Stimulated activated naive CD4-positive, alpha-beta T cell treated with Interleukin-2 at 50 U/mL for 16 hours (primary cell): Measurements from ENCODE around the gene LRIG3.
"Not testable (repeated sequence)": the region's sequence is repeated elsewhere in the genome, so short reads cannot be mapped to it uniquely, and the experiment has no call there.

Experiments
- DNase-seq: peaks from one replicate; lab custom pipeline; 2025; lab: John Stamatoyannopoulos, UW

The LRIG3 gene, protein sequence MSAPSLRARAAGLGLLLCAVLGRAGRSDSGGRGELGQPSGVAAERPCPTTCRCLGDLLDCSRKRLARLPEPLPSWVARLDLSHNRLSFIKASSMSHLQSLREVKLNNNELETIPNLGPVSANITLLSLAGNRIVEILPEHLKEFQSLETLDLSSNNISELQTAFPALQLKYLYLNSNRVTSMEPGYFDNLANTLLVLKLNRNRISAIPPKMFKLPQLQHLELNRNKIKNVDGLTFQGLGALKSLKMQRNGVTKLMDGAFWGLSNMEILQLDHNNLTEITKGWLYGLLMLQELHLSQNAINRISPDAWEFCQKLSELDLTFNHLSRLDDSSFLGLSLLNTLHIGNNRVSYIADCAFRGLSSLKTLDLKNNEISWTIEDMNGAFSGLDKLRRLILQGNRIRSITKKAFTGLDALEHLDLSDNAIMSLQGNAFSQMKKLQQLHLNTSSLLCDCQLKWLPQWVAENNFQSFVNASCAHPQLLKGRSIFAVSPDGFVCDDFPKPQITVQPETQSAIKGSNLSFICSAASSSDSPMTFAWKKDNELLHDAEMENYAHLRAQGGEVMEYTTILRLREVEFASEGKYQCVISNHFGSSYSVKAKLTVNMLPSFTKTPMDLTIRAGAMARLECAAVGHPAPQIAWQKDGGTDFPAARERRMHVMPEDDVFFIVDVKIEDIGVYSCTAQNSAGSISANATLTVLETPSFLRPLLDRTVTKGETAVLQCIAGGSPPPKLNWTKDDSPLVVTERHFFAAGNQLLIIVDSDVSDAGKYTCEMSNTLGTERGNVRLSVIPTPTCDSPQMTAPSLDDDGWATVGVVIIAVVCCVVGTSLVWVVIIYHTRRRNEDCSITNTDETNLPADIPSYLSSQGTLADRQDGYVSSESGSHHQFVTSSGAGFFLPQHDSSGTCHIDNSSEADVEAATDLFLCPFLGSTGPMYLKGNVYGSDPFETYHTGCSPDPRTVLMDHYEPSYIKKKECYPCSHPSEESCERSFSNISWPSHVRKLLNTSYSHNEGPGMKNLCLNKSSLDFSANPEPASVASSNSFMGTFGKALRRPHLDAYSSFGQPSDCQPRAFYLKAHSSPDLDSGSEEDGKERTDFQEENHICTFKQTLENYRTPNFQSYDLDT

DNA sequence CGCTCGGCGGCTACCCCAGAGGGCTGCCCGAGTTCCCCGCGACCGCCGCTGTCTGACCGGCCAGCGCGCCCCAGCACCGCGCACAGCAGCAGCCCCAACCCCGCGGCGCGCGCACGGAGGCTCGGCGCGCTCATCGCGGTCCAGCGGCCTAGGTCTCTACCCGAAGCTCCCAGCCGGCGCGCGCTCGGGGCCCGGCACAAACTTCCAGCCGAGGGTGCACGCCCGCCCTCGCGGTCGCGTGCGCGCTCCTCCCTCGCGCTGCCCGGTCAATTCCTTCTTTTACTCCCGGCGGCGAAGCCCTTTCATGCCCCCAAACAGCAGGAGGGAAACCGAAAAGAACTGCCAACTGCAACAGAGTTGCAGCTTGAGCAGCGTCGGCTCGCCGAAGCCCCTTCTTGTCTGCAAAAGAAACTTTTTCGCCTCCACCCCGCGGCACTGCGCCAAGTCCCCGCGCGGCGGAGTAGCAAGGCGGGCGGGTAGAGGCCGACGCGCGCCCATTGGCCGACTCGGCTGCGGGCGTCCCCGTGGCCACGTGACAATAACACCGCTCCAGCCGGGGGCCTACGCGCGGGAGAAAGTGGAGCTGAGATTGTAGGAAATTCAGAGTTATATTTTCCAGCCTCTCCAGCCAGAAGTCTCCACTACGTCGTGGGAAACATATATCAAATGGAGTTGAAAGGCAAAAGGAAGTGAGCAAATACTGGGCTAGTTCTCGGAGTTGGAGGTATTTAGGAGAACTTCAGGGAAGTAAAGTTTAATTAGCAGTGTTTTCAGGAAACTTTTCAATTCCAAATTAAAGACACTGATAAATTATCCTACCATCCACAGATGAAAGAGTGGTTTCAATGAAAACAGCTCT is at the start of gene LRIG3:
LRIG3 (minus strand) TSS at position 403 of the 859 bp plus-strand sequence; CDS start at position 134, 269 bp downstream.
- no peak for DNase-seq

DNA sequence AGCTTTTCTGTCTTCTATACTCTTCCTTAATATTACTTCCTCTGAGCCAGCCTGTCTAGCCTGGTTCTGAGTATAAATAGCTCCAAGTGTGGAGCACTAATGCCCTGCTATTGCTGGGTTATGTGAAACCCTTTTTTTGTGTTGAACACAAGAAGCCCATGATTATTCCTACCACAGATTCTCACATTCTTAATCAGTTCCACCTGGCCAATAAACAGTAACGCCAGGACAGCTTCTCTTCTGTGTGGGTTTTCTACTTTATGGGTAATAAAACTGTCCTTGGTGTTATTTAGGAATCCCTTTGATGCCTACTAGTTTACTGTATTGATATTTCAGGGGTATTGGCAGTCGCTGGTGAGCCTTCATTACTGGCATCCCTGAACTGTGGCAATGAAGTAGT is 48.9 kb upstream of the LRIG3 start:
- DNase-seq, result no peak

DNA sequence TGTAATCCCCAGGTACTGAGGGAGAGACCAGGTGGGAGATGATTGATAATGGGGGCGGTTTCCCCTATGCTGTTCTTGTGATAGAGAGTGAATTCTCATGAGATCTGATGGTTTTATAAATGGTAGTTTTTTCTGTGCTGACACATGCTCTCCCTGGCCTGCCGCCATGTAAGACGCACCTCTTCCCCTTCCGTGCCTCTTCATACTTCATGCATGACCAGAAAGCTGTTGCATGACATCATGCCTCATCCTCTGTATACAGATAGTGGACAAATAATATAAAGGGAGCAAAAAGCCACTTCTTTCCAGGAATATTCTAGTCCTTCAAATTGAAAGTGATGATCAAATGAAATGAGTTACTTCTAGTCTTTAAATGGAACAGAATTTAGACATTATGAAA is 47.3 kb upstream of the LRIG3 start:
- no peak for DNase-seq

- no peak for DNase-seq
Observed at GRCh38 chr12:58966939-58967338, 46.6 kb upstream of the LRIG3 start.

DNA sequence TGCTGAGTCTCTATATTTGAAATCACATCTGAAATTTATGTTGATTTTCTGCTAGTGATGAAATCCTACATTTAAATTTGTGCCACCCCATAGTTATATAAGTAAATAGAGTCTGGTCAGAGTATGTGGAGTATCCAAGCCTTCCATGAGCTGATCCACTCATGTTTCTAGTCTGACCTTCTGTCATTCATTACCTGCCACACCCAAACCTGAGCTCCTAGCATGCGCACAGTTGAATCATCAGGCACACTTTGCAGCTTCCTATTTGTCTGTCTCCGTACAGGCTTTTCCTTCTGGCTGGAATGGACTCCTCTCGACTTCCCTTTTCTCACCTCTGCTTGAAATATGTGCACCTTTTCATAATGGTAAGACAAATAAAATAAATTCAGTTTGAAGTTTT is 45.3 kb upstream of the LRIG3 start:
- no peak for DNase-seq

- no peak for DNase-seq
Observed at GRCh38 chr12:58963844-58964243, 43.5 kb upstream of the LRIG3 start.

- no peak for DNase-seq
Observed at GRCh38 chr12:58961906-58962305, 41.6 kb upstream of the LRIG3 start.

- no peak for DNase-seq
Observed at GRCh38 chr12:58961166-58961565, 40.9 kb upstream of the LRIG3 start.

GRCh38 chr12:58959639-58960300 is 39.5 kb upstream of the LRIG3 start:
- no peak for DNase-seq

GRCh38 chr12:58957298-58957697 is 37.0 kb upstream of the LRIG3 start:
- no peak for DNase-seq

DNA sequence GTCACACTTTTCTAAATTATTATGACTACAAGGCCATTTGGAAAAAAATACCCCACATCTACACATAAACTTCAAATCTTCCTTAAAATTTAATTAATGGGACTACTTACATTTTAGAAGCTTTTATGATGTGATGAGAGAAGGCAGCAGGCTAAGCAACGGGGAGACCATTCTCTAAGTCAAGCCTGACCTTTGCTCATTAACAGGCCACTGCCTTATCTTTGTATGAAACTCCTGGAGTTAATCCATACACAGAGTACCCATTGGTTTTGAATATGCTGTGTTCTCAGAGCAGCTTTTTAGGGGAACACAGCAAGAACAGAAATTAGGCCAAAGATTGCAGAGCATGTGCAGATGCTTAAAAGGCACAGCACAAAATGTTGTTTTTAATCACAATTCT is 35.5 kb upstream of the LRIG3 start:
- no peak for DNase-seq

GRCh38 chr12:58954002-58954401 is 33.7 kb upstream of the LRIG3 start:
- DNase-seq, result no peak

GRCh38 chr12:58950739-58951100 is 30.4 kb upstream of the LRIG3 start:
- no peak for DNase-seq

GRCh38 chr12:58949954-58950738 is 29.8 kb upstream of the LRIG3 start:
- DNase-seq, result not testable (repeated sequence)

DNA sequence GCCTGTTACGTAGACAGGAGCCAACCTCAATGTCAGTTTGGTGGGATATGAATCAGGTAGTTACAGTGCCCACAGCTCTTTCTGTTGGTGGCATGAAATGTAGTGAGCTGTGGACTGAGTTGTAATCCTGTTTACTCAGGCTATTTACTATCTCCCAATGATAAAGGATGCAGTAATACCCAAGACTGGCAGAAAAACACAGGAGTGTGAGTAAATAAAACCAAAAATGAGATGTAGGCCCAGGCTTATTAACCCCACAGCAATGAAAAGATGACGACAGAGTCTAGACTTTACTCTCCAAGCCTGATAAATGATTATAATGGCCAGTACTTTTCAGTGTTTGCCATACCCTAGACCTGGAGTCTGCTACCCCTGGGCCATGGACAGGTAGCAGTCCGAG is 22.8 kb upstream of the LRIG3 start:
- DNase-seq, result no peak

GRCh38 chr12:58942345-58942744 is 22.0 kb upstream of the LRIG3 start:
- no peak for DNase-seq

DNA sequence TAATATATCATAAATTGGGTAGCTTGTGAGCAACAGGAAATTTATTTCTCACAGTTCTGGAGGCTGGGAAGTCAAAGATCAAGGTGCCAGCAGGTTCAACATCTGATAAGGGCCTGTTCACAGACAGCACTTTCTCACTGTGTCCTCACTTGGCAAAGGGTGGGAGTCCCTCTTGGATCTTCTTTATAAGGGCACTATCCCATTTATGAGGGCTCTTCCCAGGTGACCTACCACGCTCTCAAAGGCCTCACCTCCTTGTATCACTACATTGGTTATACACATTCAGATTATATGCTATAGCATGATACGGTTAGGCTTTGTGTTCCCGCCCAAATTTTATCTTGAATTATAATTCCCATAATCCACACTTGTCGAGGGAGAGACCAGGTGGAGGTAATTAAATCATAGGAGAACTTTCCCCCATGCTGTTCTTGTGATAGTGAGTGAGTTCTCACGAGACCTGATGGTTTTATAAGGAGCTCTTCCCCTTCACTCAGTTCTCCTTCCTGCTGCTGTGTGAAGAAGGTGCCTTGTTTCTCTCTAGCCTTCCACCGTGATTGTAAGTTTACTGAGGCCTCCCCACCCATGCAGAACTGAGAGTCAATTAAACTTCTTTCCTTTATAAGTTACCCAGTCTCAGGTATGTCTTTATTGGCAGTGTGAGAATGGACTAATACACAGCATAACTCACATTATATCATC is 19.2 kb upstream of the LRIG3 start:
- no peak for DNase-seq

GRCh38 chr12:58938440-58938839 is 18.1 kb upstream of the LRIG3 start:
- no peak for DNase-seq

DNA sequence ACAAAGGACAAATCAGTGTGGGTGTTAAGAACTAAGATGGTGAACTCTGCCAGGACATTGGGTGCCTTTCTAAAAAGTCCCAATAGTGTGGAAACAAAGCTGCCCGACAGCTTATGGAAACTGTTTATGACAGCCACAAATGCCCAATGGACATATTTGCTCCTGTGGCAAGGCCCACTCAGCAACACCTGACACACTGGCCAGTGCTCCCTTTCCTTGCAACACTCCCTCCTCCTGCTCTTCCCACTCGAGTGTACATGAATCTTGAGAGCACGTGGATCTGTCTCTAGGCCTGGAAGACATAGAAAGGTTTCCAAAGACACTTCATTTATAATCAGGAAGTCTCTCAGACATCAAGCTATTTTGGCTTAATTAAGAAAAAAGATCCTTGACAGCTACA is 14.2 kb upstream of the LRIG3 start:
- DNase-seq, result no peak
